K562 (cell line): ENCODE results near the gene MRPL44. TPM values are rescaled to one million over a fixed set of nuclear protein-coding genes. Genes with fewer than 3 reads are reported as not detected.

Experiments used
- BMI1 ChIP-seq: fragments of 150-350 bp; IDR thresholded peaks from 2 replicates; pipeline ENCODE4 v1.6.1; 2014; ENCODE audit warnings: low read length
- CCNT2 ChIP-seq: IDR thresholded peaks from 2 replicates; pipeline ENCODE4 v1.6.1; 2011; ENCODE audit warnings: borderline replicate concordance, low read depth, mild to moderate bottlenecking, moderate library complexity, mixed read lengths, low read length; ENCODE audit not compliant: insufficient read length; ENCODE audit errors: extremely low read depth
- CREM ChIP-seq: IDR thresholded peaks from 2 replicates; pipeline ENCODE4 v1.6.1; 2014; ENCODE audit warnings: antibody characterized with exemption, low read depth
- E2F3 ChIP-seq: fragments of 250-450 bp; sonication (Bioruptor Pico); IDR thresholded peaks from 2 replicates; pipeline ENCODE4 v1.4.0; 2020; ENCODE audit warnings: mild to moderate bottlenecking
- HSF4 ChIP-seq: fragments of 250-450 bp; sonication (Bioruptor Pico); IDR thresholded peaks from 2 replicates; pipeline ENCODE4 v2.1.2; 2022; ENCODE audit warnings: mild to moderate bottlenecking, moderate library complexity, borderline replicate concordance
- NFRKB ChIP-seq: fragments of 450-650 bp; IDR thresholded peaks from 2 replicates; pipeline ENCODE4 v1.6.1; 2016; ENCODE audit warnings: low read depth
- RCOR1 ChIP-seq, 2 experiments: IDR thresholded peaks; 2 replicates each; pipeline ENCODE4 v1.6.1; 2012; ENCODE audit warnings: low read depth in 2 of 2, low read length in 2 of 2, borderline replicate concordance in 1 of 2, improper control_type of control experiment in 1 of 2
- SRF ChIP-seq, 2 experiments: fragments of 250-450, 450-650 bp in 1 of 2; sonication (Bioruptor Pico) in 1 of 2; sonication (generic) in 1 of 2; formaldehyde crosslinking; IDR thresholded peaks; 2 replicates each; pipeline versions ENCODE4 v1.5.0 to v1.5.1; 2020 to 2022; ENCODE audit warnings: mild to moderate bottlenecking in 1 of 2, missing genetic modification reagents in 1 of 2
- TRIM24 ChIP-seq, 2 experiments: fragments of 450-650 bp; IDR thresholded peaks; 2 replicates each; pipeline ENCODE4 v1.6.1; 2016
- polyA plus RNA-seq, 8 experiments: library from polyadenylated mRNA; depleted of rRNA in 4 of 8; stranded (reverse) in 5 of 8; unstranded in 3 of 8; fragments of >200 nt; fragmentation: Nextera tagmentation in 2 of 8; fragmentation: Illumina TruSeq in 1 of 8; extraction: Ambion mirVana in 2 of 8; extraction: Trizol in 1 of 8; gene quantifications; 2 replicates each; pipeline versions ENCODE4 v1.2.1 to v1.2.3, GENCODE V29; 2011 to 2014; ENCODE audit warnings: inconsistent platforms in 1 of 8, missing spikeins in 1 of 8
- total RNA-seq, 7 experiments: library from RNA; depleted of rRNA in 6 of 7; stranded (reverse); fragments of >200 nt in 6 of 7; fragmentation: Illumina TruSeq in 2 of 7; extraction: Trizol in 2 of 7; gene quantifications; 2 replicates each; pipeline versions ENCODE4 v1.2.1 to v1.2.3, GENCODE V29; 2011 to 2021; ENCODE audit warnings: low replicate concordance in 1 of 7
- TF ChIP-seq, protein P1 (sequence below): fragments of 250-450 bp; sonication (Bioruptor Pico); IDR thresholded peaks from 2 replicates; pipeline ENCODE4 v1.5.0; 2021
- TF ChIP-seq, protein P2 (sequence below): IDR thresholded peaks from 2 replicates; pipeline ENCODE4 v1.6.1; 2014; ENCODE audit warnings: antibody characterized with exemption
- TF ChIP-seq, protein P3 (sequence below): conservative IDR thresholded peaks from 2 replicates; pipeline ENCODE4 v1.6.1; 2011; ENCODE audit warnings: low read depth, mild to moderate bottlenecking, low read length; ENCODE audit not compliant: control insufficient read depth
- TF ChIP-seq, protein P4 (sequence below): sonication (generic); formaldehyde crosslinking; IDR thresholded peaks from 2 replicates; pipeline ENCODE4 v1.8.1; 2023; ENCODE audit warnings: mild to moderate bottlenecking, missing genetic modification reagents
- TF ChIP-seq, protein P5 (sequence below): fragments of 450-650 bp; IDR thresholded peaks from 2 replicates; pipeline ENCODE4 v1.6.1; 2016
- TF ChIP-seq, protein P6 (sequence below): fragments of 200-800 bp; sonication (Bioruptor generic); IDR thresholded peaks from 2 replicates; pipeline ENCODE4 v1.6.1; 2017; ENCODE audit warnings: missing genetic modification characterization, missing compliant biosample characterization
- TF ChIP-seq, protein P7 (sequence below): fragments of 150-350 bp; conservative IDR thresholded peaks from 2 replicates; pipeline ENCODE4 v1.6.1; 2014; ENCODE audit warnings: low read length

Gene MRPL44
- total and polyA plus RNA-seq, 9 of the 15 experiments (the other 6 are each of a cell fraction or from before 2014, with no cell fraction given) = 10.4 to 26.0 (median 20.2) TPM

DNA sequence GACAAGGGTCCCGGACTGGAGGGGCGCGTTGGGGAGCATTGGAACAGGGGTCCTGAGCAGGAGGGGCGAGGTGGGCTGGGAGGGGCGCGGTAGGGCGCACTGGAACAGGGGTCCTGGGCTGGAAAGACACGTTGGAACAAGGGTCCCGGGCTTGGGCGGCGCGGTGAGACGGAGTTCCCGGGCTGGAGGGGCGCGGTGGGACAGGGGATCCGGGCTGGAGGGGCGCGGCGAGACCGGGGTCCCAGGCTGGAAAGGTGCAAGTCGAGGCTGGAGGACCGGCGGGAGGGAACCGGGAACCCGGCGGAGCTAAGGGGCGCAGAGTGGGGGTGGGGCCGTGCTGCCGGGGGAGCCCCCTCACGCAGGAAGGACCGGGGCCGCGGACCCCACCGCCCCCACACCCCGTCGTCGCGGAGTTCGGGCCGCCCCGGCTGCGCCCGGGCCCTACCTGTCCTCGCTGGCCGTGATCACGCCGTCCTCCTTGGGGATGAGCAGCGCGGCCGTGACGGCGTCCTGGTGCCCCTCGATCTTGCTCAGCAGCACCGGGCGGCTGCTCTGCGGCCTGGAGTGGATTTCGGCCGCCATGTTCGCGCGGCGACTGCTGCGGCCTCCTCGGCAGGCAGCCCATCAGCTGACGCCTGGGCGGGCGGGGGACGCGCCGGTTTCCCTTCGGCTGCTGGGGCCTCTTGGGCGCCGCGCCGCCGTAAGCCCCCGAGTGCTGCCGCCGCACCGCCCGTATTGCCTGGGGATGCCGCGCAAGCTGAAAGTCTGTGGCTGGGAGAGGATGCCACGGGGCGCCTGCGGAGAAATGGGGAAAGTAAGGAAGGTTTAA is 12.3 kb upstream of the MRPL44 start, which contains the start of gene WDFY1 (continued):
- TF ChIP-seq E2F3 (peak; percentile 52; the same call in 1 of the 2 replicates), RCOR1 (IDR thresholded peaks at IDR 0.05; ENCODE audit: borderline replicate concordance in 1 of 2, low read depth in 2 of 2, low read length in 2 of 2) (0 out of 4 replicates have a peak, but pooled peaks of 1 of the 2 experiments have one; percentile 12), SRF (CRISPR knock-in tag; IDR thresholded peaks at IDR 0.05) (peak in 1 of 2 experiments; percentile 29; a peak in 1 of 4 replicates), NFRKB (peak; percentile 65), CCNT2 (peak; percentile 95), HSF4 (no peak), CREM (0 out of 2 replicates have a peak, but pooled peaks have one; percentile 51), BMI1 (no peak), TRIM24 (IDR thresholded peaks at IDR 0.05) (no peak)
- TF ChIP-seq, protein P1, sequence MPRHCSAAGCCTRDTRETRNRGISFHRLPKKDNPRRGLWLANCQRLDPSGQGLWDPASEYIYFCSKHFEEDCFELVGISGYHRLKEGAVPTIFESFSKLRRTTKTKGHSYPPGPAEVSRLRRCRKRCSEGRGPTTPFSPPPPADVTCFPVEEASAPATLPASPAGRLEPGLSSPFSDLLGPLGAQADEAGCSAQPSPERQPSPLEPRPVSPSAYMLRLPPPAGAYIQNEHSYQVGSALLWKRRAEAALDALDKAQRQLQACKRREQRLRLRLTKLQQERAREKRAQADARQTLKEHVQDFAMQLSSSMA (CRISPR knock-in tag) = no peak
- TF ChIP-seq, protein P2, sequence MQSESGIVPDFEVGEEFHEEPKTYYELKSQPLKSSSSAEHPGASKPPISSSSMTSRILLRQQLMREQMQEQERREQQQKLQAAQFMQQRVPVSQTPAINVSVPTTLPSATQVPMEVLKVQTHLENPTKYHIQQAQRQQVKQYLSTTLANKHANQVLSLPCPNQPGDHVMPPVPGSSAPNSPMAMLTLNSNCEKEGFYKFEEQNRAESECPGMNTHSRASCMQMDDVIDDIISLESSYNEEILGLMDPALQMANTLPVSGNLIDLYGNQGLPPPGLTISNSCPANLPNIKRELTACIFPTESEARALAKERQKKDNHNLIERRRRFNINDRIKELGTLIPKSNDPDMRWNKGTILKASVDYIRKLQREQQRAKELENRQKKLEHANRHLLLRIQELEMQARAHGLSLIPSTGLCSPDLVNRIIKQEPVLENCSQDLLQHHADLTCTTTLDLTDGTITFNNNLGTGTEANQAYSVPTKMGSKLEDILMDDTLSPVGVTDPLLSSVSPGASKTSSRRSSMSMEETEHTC = peak; percentile 82
- TF ChIP-seq, protein P3, sequence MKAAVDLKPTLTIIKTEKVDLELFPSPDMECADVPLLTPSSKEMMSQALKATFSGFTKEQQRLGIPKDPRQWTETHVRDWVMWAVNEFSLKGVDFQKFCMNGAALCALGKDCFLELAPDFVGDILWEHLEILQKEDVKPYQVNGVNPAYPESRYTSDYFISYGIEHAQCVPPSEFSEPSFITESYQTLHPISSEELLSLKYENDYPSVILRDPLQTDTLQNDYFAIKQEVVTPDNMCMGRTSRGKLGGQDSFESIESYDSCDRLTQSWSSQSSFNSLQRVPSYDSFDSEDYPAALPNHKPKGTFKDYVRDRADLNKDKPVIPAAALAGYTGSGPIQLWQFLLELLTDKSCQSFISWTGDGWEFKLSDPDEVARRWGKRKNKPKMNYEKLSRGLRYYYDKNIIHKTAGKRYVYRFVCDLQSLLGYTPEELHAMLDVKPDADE = peak; percentile 72; the same call in 1 of the 2 replicates
- TF ChIP-seq, protein P4, sequence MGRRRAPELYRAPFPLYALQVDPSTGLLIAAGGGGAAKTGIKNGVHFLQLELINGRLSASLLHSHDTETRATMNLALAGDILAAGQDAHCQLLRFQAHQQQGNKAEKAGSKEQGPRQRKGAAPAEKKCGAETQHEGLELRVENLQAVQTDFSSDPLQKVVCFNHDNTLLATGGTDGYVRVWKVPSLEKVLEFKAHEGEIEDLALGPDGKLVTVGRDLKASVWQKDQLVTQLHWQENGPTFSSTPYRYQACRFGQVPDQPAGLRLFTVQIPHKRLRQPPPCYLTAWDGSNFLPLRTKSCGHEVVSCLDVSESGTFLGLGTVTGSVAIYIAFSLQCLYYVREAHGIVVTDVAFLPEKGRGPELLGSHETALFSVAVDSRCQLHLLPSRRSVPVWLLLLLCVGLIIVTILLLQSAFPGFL (CRISPR knock-in tag) = 0 out of 2 replicates have a peak, but pooled peaks have one; percentile 54
- TF ChIP-seq, protein P5, sequence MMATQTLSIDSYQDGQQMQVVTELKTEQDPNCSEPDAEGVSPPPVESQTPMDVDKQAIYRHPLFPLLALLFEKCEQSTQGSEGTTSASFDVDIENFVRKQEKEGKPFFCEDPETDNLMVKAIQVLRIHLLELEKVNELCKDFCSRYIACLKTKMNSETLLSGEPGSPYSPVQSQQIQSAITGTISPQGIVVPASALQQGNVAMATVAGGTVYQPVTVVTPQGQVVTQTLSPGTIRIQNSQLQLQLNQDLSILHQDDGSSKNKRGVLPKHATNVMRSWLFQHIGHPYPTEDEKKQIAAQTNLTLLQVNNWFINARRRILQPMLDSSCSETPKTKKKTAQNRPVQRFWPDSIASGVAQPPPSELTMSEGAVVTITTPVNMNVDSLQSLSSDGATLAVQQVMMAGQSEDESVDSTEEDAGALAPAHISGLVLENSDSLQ = peak; percentile 62
- TF ChIP-seq, protein P6, sequence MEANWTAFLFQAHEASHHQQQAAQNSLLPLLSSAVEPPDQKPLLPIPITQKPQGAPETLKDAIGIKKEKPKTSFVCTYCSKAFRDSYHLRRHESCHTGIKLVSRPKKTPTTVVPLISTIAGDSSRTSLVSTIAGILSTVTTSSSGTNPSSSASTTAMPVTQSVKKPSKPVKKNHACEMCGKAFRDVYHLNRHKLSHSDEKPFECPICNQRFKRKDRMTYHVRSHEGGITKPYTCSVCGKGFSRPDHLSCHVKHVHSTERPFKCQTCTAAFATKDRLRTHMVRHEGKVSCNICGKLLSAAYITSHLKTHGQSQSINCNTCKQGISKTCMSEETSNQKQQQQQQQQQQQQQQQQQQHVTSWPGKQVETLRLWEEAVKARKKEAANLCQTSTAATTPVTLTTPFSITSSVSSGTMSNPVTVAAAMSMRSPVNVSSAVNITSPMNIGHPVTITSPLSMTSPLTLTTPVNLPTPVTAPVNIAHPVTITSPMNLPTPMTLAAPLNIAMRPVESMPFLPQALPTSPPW = peak; percentile 71
- TF ChIP-seq, protein P7, sequence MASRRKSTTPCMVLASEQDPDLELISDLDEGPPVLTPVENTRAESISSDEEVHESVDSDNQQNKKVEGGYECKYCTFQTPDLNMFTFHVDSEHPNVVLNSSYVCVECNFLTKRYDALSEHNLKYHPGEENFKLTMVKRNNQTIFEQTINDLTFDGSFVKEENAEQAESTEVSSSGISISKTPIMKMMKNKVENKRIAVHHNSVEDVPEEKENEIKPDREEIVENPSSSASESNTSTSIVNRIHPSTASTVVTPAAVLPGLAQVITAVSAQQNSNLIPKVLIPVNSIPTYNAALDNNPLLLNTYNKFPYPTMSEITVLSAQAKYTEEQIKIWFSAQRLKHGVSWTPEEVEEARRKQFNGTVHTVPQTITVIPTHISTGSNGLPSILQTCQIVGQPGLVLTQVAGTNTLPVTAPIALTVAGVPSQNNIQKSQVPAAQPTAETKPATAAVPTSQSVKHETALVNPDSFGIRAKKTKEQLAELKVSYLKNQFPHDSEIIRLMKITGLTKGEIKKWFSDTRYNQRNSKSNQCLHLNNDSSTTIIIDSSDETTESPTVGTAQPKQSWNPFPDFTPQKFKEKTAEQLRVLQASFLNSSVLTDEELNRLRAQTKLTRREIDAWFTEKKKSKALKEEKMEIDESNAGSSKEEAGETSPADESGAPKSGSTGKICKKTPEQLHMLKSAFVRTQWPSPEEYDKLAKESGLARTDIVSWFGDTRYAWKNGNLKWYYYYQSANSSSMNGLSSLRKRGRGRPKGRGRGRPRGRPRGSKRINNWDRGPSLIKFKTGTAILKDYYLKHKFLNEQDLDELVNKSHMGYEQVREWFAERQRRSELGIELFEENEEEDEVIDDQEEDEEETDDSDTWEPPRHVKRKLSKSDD = peak; percentile 61; the same call in 1 of the 2 replicates
